NCI-H774 (cell line): ENCODE results near the gene POLH.
"Not testable (repeated sequence)": the region's sequence is repeated elsewhere in the genome, so short reads cannot be mapped to it uniquely, and the experiment has no call there.

ENCODE experiments used
- DNase-seq: peaks from one replicate; lab custom pipeline; 2025; lab: John Stamatoyannopoulos, UW

Gene POLH

DNA sequence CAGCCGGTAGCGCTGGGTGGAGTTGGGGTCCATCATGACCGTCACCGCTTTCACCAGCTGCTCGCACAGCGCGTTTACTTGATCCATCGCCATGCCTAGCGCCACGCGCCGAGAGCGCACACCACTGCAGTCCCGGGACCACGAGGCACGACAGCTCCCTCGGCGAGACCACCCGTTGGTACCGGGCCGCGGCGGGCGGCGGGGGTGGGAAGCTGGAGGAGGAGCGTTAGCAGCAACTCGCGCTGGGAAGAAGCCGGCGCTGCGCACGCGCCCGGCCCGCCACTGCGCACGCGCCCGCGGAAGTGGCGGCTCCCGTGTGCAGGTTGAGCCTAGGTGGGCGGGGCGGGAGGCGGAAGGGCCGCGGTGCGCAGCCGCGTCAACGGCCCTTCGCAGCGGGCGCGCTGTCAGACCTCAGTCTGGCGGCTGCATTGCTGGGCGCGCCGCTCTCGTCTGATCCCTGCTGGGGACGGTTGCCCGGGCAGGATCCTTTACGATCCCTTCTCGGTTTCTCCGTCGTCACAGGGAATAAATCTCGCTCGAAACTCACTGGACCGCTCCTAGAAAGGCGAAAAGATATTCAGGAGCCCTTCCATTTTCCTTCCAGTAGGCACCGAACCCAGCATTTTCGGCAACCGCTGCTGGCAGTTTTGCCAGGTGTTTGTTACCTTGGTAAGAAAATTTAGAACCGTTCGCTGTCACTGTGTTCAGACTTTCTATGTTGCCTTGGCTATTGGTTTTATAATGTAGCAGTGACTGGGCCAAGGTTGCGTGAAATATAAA, at the start of gene POLH, which contains the start of gene XPO5:
POLH (plus strand) TSS at position 414 of the 780 bp plus-strand sequence. CDS start 6,135 bp downstream, outside the sequence.
XPO5 (minus strand) TSS at position 267 of the 780 bp plus-strand sequence; CDS start at position 93, 174 bp downstream.
- peak; percentile 90 for DNase-seq

DNA sequence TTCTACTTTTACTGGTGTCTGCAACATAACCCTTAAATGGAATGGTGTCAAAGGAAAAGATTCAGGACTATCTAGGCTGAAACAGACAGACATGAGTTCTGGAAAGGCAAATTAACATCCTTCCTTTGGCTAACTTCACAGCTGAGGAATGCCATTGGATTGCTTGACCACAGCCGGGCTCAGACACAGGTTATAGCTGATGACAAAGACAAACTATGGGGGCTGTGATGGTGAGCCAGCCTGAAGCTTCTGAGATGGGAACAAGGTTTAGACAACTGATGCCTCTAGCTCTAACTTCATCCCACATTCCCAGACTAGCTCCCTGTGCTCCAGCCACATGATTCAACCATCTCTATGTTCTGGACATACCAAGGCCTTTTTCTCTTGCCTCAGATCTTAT, 43.8 kb upstream of the POLH start:
- DNase-seq: no peak

DNA sequence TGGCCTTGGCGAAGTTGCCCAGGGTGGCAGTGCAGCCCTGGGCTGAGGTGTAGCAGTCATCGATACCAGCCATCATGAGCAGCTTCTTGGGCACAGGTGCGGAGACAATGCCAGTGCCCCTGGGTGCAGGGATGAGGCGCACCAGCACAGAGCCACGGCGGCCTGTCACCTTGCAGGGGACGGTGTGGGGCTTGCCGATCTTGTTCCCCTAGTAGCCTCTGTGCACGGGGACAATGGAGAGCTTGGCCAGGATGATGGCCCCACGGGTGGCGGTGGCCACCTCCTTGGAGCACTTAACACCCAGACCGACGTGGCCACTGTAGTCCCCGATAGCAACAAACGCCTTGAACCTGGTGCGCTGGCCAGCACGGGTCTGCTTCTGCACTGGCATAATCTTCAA, 37.0 kb upstream of the POLH start:
- not testable (repeated sequence) for DNase-seq

DNA sequence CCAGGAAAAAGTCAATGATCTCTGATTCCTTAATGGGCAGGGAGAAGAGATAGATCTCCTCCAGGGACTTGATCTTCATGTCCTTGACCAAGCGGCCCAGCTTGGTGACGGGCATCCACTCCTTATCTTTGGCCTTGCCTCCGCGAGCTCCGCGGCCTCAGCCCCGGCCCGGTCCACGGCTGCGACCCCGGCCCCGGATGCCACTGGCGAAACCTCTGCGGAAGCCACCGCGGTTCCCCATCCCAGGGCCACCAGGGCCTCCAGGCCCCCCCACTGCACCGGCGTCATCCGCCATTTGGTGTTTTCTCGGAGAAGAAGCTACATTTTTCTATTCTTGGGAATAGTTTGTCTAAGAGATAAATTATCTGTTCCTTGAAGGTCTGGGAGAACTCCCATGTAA, 36.6 kb upstream of the POLH start:
- not testable (repeated sequence) for DNase-seq

DNA sequence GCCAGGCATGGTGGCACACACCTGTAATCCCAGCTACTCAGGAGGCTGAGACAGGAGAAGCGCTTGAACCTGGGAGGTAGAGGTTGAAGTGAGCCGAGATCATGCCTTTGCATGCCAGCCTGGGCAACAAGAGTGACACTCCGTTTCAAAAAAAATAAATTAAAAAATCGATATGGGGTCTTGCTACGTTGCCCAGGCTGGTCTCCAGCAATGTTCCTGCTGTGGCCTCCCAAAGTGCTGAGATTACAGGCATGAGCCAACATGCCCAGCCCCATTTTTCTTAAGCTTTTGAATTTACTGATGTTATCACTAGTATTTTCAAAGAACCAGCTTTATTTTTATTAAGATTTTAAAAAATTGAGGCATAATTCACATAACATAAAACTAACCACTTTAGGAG, 35.5 kb upstream of the POLH start:
- no peak for DNase-seq

DNA sequence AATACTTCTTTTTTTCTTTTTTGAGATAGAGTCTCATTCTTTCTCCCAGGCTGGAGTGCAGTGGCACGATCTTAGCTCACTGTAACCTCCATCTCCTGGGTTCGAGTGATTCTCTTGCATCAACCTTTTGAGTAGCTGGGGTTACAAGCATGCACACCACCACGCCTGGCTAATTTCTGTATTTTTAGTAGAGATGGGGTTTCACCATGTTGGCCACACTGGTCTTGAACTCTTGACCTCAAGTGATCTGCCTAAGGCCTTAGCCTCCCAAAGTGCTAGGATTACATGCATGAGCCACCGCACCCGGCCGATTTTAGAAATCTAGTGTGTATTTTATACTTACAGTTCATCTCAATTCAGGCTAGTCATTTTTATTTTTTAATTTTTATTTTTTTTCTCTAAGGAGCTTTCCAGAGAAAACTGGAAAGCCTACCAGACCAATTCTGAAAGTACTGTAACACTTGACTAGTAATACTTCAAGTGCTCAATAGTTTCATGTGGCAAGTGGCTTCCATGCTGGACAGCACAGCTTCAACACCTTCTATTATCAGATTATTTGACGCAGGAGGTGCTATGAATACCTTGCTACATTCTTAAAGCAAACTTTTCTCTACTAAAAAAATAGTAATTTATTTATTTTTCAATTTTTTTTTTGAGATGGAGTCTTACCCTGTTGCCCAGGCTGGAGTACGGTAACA, 34.1 kb upstream of the POLH start:
- no peak for DNase-seq

DNA sequence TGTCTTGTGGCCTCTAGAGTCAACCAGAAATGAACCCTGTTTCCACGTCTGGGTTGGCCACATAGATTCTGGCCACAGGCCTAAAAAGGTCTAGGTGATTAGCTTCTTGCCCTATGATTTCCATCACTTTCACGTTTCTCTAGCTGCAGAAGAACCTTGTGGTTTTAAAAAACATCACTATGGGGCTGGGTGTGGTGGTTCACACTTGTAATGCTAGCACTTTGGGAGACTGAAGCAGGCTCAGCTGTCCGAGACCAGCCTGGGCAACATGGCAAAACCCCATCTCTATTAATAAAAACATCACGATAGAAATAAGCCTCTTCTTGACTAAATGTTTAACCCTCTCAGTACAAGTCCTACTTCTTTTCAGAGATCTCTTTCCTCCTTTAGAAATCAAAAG, 31.5 kb upstream of the POLH start:
- no peak for DNase-seq

DNA sequence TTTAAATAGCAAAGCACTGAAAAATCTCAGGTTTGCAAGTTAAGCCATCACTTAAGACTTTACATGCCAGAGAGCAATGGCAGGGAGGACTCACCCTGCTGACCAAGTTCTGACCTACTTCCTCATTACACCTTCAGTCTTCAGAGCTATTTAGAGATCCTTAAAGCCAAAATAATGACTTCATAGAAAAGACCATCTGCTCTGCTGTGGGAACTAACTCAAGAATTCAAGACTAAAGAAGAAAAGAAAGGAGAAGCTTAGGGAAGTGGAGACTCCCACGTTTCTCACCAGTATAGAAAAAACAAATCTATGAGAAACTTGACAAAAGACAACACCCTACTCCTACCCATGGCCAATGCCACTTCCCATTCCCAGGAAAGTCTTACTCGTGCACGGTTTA, 28.8 kb upstream of the POLH start:
- no peak for DNase-seq

DNA sequence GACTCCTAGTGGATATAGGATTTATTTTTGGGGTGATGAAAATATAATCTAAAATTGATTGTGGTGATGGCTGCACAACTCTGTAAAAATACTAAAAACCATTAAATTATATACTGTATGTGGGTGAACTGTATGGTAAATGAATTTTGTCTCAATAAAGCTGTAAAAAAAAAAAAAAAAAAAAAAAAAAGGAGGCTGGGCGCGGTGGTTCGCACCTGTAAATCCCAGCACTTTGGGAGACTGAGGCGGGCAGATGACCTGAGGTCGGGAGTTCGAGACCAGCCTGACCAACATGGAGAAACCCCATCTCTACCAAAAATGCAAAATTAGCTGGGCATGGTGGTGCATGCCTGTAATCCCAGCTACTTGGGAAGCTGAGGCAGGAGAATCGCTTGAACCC, 18.4 kb upstream of the POLH start:
- not testable (repeated sequence) for DNase-seq

DNA sequence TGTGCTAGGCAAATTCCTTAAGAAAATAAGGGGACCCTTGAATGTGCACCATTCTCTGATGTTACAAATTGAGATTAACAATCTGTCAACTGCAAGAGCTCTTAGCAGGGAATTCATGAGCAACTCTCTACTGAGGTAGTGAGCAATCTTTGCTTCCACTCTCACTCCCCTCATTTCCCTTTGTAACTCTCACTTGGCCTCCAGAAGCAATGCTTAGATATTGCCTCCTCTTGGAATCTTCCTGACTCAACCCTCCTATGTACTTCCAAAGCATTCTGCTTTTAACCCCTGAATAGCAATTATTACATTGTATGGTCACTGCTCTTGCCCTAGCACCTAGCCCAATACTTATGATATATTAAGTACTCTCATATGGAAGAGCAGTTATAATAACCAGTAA, 16.7 kb upstream of the POLH start:
- no peak for DNase-seq

DNA sequence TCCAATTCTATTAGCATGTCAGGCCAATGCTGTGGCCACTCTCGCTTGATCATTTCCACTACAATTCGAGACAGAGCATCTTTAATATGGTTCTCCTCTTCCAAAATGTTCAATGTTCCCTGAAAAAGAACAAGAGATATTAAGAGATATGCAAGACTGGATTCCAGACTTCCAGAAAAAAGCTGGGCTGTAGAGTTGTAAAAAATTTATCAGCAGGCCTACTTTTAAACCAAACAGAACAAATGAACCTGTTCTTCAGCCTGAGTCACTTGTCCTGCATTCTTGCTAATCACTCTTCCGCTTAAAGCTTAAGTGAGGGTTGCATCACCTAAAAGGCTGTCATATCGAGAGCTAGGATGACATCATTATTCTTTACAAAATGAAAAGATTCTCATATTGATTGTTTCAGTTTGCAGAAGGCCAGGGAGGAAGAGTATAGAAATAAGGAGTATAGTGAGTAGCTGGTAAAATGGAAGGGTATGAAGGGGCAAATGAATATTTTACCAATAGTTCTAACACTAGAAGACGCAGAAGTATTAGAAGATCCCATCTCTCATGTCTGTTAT, 5.0 kb upstream of the POLH start:
- DNase-seq: no peak

DNA sequence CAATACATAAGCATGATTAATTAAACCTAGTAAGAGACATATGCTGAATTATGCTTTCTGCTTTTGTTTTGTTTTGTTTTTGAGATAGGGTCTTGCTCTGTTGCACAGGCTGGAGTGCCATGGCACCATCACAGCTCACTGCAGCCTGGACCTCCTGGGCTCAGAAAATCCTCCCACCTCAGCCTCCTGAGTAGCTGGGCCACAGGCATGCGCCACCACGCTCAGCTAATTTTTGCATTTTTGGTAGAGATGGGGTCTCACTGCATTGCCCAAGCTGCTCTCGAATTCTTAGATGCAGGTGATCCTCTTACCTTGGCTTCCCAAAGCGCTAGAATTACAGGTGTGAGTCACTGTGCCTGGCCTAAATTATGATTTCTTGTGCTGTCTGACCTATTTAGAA, 4.0 kb upstream of the POLH start:
- DNase-seq: no peak

DNA sequence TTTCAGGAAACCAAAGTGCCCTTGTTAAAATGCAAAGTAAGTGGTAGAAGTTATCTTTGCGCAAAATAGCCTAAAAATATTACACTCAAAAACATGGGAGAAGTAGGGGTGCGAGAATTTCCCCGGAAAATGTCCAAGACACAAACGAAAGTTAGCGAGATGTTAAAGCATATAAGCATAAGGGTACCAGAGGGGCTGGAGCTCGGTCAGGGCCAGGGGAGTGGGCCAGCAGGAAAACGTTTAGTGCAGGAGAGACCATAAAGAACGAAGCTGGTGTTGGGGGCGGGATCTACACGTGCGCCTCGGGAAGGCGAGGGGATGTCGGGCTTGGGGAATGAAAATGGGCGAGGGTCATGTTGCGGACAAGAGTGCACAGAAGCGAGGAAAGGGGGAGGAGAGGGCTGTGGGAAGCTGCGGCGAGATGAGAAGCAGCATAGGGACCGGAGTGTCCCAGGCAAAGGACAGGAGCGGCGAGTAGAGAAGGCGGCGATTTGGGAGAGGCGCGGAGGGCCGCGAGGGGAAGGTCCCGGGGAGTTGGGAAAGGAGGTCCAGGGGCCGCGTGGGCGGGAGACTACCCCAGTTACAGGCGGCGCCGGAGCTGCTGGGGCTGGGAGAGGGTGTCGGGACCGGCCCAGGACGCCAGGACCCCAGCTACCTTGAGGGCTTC, 747 bp upstream of the POLH start:
- no peak for DNase-seq

DNA sequence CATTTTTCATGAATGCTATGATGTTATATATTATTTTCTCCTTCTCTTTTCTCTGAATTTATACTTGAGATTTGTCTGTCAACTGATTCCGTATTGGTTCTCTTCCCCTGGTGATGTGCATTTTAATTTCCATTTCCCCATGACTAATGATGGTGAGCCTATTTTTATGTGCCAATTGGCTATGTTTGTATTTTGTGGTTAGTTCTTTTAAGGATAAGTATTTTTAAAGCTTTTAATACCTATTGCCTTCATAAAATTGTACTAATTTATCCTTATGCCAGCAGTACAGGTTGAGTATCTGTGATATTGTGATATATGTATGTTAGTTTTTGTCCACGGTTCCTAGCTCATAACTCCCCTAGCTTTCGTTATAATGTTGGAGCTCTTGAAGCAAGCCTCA, 2.8 kb downstream of the POLH start:
- no peak for DNase-seq

DNA sequence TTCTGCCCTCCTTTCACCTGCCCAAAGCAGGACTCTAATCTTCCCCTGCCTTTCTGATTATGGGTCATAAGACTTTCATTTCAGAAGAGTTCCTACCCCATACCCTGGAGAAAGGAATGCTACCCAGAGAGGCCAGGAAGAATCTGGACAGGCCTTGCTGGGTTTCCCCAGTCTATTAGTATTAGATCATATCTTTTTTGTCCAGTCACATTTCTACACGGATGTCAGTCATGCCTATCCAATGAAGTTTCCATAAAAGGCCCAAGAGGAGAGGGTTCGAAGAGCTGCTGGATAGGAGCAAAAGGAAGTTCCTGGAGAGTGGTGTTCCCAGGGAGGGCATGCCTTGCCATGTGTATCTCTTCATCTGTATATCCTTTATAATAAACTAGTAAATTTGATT, 3.2 kb downstream of the POLH start:
- no peak for DNase-seq

DNA sequence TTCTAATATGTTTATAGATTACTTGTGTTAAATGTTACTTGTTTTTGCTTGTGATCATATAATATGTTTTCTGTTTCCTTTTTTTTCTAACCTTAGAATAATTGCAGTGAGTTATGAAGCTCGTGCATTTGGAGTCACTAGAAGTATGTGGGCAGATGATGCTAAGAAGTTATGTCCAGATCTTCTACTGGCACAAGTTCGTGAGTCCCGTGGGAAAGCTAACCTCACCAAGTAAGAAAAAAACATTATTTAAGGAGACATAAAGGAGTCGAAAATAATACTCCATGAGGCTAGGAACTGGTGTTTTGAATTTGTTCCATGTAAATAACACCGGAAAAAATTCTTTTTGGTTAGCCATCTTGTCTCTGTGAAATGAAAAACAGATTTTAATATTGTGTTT, 6.9 kb downstream of the POLH start:
- no peak for DNase-seq

DNA sequence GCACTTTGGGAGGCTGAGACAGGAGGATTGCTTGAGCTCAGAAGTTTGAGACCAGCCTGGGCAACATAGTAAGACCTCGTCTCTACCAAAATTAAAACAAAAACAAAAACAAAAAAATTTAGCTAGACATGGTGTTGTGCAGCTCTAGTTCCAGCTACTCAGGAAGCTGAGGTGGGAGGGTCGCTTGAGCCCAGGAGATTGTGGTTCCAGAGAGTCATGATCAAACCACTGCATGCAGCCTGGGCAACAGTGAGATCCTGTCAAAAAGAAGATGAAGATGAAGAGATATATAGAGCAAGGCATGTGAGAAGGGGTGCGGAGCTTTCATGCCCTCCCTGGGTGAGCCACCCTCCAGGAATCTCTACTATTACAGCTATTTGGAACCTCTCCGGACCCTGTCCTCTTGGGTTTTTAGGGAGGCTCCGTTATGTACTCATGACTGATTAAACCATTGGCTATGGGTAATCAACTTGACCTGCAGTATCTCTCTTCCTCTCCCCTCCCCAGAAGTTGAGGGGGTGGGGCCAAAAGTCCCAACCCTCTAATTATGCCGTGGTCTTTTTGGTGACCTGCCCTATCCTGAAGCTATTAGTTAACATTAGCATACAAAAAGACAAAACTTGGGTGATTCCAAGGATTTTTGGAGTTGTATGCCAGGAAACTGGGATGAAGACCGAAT, 9.0 kb downstream of the POLH start:
- no peak for DNase-seq

DNA sequence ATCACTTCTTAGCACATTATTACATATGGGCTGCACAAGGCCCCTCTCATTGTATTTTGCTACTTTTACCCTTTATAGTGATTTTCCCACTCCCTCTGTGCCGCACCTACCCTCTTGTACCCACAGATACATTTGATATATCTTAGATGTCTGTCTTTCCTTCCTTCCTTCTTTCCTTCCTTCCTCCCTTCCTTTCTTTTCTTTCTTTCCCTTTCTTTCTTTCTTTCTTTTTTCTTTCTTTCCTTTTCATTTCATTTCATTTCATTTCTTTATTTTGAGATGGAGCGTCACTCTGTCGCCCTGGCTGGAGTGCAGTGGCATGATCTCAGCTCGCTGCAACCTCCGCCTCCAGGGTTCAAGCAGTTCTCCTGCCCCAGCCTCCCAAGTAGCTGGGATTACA, 12.2 kb downstream of the POLH start:
- DNase-seq: no peak

DNA sequence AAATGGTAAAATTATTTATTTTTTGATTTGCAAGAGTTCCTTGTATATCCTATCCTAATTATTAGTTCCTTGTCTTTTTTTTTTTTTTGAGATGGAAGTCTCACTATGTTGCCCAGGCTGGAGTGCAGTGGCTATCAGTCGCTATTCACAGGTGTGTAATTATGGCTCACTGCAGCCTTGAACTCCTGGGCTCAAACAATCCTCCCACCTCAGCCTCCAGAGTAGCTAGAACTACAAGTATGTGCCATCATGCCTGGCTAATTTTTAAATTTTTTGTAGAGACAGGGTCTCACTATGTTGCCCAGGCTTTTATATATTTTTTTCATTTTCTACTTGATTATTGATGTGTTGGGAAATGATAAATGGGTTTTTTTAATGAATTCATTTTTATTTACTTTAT, 13.6 kb downstream of the POLH start:
- DNase-seq: not testable (repeated sequence)

DNA sequence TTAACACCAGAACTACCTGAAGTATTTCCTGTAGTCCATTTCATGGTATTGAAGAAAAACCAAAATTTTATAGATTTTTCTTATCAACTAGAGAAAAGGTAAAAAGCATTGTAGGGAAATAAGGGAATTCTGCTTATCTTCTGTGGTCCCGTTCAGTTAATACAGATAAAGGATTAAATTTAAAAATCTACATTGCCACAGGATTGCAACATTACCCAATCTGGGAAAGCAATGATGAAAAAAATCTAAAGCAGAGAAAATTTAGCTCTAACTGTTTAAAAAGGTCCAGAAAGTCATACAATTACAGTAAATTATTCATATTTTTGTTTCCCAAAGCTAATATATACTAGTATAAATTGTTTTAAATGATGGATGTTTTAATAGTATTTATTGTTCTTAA, 18.0 kb downstream of the POLH start:
- DNase-seq: no peak

DNA sequence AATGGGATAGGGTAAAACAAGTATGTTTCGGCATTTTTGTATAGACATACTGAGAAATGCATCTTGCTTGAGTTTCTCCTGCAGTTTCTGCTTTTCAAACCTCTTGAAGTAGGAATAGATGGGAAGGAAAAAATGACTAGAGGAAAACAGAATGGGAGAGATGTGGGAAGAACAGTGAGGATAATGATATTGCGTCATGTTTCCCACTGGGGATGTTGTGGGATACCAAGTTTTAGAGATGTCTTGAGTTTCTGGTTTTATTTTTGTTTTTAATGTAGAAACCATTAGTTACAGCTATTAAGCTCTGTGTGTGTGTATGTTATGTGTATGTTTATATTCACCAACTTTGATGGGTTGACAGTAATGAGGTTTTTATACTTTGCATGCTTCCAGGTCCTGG, 24.6 kb downstream of the POLH start:
- no peak for DNase-seq

DNA sequence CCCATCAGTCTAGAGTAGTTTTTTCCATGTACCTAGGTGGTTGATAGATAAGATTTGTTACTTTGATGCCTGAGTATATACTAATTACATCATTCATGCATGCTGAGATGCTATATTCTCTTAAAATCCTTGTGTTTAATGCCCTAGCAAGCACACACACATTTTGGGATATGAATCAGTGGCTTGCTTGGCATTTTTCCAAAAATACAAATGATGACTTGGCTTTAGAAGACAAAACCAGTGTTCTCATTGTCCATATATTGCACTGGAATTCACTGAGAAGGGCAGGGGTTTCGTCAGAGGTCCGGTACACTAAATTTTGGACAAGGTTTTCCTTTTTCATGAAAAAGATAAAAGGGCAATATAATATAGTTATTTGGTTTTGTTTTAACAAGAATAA, 28.2 kb downstream of the POLH start:
- no peak for DNase-seq
